ENCODE data around the gene LTN1.

LTN1 gene

GRCh38 chr21:28882345-28882744 lies 110.3 kb downstream of the LTN1 start:
- DNase-seq: no peak
